GM21576 (cell line): Measurements from ENCODE around the gene COL6A6.
A peak's percentile ranks its signal among the peaks of the same experiment; 100 is the strongest.
"Not testable (repeated sequence)": the region's sequence is repeated elsewhere in the genome, so short reads cannot be mapped to it uniquely, and the experiment has no call there.

Experiments
- ATAC-seq: cut with Tn5 transposase; IDR thresholded peaks from one replicate; pipeline ENCODE4 v1.9.1; 2021; ENCODE audit warnings: mild to moderate bottlenecking, moderate library complexity; ENCODE audit not compliant: unreplicated experiment

Gene COL6A6

DNA sequence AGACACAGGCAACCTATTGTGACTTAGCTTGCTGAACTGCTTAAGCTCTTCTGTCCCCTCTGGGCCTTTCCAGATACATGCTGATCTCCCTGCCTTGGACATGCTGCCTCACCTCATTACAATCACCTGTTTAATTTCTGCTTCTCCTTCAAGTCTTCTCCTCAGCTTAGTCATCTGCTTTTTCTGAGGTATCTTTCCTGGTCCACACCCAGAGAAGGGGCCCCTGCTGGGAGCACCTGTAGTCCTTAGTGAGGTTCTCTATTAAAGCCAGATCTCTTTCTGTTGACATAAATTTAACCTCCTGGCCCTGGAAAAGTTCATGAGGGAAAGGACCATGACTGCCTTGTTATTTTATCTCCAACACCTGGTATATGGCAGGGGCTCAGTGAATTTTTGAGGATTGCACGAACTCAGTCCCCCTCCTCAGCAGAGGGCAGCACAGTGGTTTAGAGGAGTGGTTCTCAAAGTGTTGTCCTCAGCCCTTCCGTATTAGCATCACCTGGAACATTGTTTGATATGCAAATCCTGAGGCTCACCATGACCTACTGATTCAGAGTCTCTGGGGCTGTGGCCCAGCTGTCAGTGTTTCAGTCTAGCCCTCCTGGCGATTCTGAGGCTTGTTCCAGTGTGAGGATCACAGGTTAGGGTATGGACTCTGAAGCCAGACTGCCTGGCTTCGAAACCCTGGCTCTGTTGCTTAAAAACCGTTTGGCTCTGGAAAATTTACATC is 12.7 kb downstream of the COL6A6 start:
- no peak for ATAC-seq

DNA sequence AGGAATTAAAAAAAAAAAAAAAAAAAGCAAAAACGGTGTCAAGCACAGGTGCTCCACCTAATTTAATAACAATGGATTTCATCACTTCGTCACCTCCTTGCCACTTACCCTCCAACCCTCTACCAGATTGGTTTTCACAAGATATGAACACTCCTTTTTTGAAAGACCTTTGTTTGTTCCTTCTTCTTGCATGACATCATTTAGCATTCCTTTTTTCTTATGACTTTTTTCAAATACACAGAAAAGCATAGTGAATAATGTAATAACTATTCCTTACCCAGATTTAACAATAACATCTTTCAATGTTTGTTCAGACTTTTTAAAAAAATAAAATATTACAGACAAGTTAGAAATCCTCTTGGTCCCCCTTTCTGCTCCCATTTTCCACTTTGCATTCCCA is 16.3 kb downstream of the COL6A6 start:
- no peak for ATAC-seq

DNA sequence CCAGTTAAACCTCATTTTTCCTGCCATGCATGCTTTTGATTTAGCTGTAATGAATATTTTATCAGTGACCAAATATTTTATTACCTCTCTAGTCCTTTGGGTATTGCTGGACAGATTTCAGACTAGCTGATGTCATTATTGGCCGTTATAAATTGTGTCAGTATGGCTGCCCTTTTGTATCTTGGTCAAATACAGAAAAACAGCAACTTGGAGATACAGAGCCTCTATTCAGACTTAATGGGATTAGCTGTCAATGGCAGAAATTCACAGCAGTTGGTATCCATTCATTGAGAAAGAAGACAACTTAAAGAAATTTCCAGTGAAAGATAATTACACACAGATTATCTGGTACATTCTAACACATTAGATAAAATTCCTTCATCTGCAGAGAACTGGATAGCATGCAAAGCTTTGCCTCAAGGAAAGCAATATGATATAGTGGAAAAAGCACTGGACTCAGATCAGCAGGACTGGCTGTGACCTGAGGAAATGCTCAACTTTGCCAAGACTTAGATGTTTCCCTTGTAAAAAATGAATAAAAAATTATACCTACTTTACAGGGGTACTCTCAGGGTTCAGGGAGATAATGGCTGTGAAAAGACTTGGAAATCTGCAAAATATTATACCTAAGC is 20.8 kb downstream of the COL6A6 start:
- no peak for ATAC-seq

DNA sequence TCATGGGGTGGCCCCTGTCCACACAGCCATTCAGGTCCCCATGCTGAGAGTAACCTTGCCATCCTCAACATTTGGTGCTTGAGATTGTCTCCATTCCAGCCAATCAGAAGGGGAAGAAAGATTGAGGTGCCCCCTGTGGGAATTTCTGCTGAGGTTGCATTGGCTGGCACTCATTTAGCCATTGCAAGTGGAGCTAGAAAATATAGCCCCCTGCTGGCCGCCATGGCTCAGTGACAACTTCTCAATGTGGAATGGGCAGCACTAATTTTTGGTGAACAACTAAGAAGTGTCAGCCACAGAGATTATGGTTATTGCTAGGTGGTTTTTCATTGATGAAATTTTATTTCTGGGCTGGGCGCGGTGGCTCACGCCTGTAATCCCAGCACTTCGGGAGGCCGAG is 22.0 kb downstream of the COL6A6 start:
- ATAC-seq, result peak; percentile 66

DNA sequence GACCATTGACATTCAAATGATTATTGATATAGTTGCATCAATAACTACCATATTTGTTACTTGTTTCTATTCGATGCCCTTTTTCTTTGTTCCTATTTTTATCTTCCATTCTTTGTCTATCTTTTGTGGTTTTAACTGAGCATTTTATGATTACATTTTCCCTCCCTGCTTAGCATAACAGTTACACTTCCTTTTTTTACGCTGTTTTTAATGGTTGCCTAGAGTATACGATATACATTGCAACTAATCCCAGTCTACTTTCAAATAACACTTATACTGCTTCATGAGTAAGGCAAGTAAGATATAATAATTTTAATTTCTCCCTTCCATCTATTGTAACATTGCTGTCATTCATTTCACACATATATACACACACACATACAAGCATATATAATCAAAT is 26.3 kb downstream of the COL6A6 start:
- no peak for ATAC-seq

DNA sequence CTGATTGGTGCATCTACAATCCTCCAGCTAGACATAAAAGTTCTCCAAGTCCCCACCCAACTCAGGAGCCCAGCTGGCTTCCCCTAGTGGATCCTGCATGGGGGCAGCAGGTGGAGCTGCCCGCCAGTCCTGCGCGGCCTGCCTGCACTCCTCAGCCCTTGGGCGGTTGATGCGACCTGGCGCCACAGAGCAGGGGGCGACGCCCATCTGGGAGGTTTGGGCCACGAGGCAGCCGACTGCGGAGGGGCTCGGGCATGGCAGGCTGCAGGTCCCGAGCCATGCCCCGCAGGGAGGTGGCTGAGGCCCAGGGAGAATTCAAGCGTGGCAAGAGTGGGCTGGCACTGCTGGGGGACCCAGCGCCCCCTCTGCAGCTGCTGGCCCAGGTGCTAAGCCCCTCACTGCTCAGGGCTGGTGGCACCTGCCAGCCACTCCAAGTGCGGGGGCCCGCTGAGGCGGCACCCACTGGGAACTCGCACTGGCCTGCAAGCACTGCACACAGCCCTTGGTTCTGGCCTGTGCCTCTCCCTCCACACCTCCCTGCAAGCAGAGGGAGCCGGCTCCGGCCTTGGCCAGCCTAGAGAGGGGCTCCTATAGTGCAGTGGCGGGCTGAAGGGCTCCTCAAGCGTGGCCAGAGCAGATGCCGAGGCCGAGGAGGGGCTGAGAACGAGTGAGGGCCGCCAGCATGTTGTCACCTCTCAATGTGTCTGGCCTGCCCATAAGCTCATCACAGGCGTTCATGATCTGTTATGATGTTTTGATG is 30.1 kb downstream of the COL6A6 start:
- ATAC-seq, result no peak

GRCh38 chr3:130547680-130548065 is 30.7 kb downstream of the COL6A6 start:
- not testable (repeated sequence) for ATAC-seq

DNA sequence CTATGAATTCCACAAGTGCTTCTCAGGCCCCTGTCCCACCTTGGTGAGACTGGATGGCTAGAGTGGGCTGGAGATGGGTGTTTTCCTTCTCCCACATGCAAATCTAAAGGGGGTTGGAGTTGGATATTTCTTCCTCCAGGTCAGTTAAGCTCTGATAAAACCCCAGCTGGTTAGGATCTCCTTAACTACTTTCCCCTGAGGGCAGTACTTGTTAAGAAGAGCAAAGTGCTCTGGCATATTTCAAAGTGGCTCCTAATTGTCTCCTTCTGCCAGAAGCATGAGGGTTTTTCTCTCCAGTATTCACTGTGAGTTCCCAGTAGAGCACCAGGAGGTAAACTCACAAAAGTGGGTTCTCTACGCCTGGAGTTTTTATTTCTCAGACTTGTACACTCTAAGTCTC is 31.4 kb downstream of the COL6A6 start:
- ATAC-seq, result no peak

DNA sequence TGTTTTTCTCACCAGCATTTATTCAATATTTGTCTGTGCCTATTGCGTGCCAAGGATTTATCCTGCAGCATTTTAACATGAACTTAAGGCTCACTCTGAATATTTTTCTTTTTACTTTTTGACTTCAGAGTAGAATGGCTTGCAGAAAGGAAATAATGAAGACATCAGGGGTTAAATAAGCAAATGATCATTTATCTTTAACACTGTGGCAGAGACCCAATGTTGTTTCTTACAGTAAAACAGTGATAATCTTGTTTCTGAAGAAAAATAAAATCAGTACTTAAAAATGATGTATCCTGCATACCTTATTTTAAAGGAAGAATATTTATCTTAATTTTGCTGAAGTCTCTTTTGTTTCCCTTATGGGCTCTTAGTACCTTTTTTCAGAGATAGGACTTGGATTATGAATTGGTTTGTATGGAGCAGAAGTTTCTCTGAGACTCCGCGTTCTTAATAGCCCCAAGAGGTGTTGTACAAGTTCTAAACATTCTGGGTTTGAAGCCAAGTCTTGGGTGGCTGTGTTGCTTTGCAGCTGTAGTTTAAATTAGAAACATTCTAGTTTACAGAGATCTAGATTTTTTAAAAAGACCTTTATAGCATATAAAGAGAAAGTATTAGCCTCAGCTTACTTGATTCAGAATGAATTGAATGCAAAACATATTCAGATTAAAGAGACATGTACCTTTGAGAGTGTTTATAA is 40.5 kb downstream of the COL6A6 start:
- ATAC-seq, result no peak

DNA sequence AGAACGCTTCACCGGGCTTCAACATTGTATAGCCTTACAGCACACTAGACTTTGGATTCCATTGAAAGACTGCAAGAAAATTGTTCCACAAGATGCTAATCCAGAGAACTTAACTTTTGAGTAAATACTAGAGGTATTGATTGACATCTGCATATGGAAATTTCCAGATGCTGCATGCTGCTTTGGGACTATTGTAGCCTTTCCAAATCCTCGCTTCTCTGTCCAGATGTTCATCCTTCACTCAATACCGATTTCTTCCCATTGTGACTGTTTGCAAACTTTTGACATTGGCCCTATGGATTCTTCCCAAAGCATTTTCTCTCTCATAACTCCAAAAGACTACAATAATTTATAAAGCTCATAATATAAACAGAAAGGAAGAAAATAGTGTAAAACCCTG is 41.4 kb downstream of the COL6A6 start:
- ATAC-seq, result no peak

DNA sequence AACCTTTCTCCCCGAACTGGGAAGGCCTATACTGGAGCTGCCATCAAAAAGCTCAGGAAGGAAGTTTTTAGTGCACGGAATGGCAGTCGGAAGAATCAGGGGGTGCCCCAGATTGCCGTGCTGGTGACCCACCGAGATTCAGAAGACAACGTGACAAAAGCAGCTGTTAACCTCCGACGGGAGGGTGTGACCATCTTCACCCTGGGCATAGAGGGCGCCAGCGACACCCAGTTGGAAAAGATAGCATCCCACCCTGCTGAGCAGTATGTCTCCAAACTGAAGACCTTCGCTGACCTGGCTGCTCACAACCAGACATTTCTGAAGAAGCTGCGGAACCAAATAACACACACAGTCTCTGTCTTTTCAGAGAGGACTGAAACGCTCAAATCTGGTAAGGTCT is 48.2 kb downstream of the COL6A6 start:
- no peak for ATAC-seq
